Measurements from ENCODE around the gene PLRG1. TPM values are rescaled to one million over a fixed set of nuclear protein-coding genes. Genes with fewer than 3 reads are reported as not detected.

PLRG1 gene
- total and polyA plus RNA-seq, 2 of the 8 experiments (the other 6 are each of a cell fraction or from before 2014, with no cell fraction given) = 63.5 to 108 TPM

GRCh38 chr4:154491341-154492271 is 58.6 kb downstream of the PLRG1 start, which contains the start of gene DCHS2 (continued):
- no peak for TF ChIP-seq ATF2 (IDR thresholded peaks at IDR 0.05; ENCODE audit: low read length)
- TF ChIP-seq ASH2L (IDR thresholded peaks at IDR 0.05; ENCODE audit: low read length) = peak; percentile 18
- TF ChIP-seq NRF1 (IDR thresholded peaks at IDR 0.05; ENCODE audit: low read depth, low read length) = no peak
- no peak for TF ChIP-seq TBP (IDR thresholded peaks at IDR 0.05; ENCODE audit: low read depth, low read length)
- no peak for TF ChIP-seq NANOG (IDR thresholded peaks at IDR 0.05; ENCODE audit: insufficient read depth, low read depth, low read length, poor library complexity, severe bottlenecking)
- TF ChIP-seq GTF2F1 (IDR thresholded peaks at IDR 0.05; ENCODE audit: borderline replicate concordance, low read depth, low read length) = no peak
- no peak for TF ChIP-seq EP300 (IDR thresholded peaks at IDR 0.05; ENCODE audit: borderline replicate concordance in 1 of 2, low read depth in 2 of 2, low read length in 2 of 2)
- no peak for TF ChIP-seq TCF12 (IDR thresholded peaks at IDR 0.05; ENCODE audit: low read depth, low read length)
- TF ChIP-seq TAF7 (optimal IDR thresholded peaks at IDR 0.05; ENCODE audit: borderline replicate concordance, low read depth, low read length) = no peak
- no peak; the same call in 1 of the 2 replicates for TF ChIP-seq SUZ12 (IDR thresholded peaks at IDR 0.05; ENCODE audit: low read length)
- no peak for TF ChIP-seq PHF8 (conservative IDR thresholded peaks at IDR 0.05; ENCODE audit: low read depth, low read length)
- no peak for TF ChIP-seq SP2 (IDR thresholded peaks at IDR 0.05; ENCODE audit: low read length)

Measured in H1 (cell line).